Heart left ventricle (tissue), 16 donors: Measurements from ENCODE around the gene CTTN. TPM values are rescaled to one million over a fixed set of nuclear protein-coding genes. Genes with fewer than 3 reads are reported as not detected.

Experiments used
- ATAC-seq, 4 donors: fragments of 200-7000 bp; cut with Tn5 transposase; one replicate each; pipeline ENCODE4 v1.9.1; 2020 to 2022; ENCODE audit warnings: moderate library complexity in 4 of 4, mild to moderate bottlenecking in 3 of 4, moderate number of reproducible peaks in 1 of 4
- DNase-seq, 5 donors: peaks; one replicate each; pipeline ENCODE4 v3.0.0-alpha.2; 2020
- H3K27ac ChIP-seq, 12 donors: fragments of 200-600 bp; sonication (generic) in 4 of 12; one replicate each; pipeline versions ENCODE4 v1.5.0 to v1.8.0; 2016 to 2022; ENCODE audit warnings: mild to moderate bottlenecking in 2 of 12
- H3K27me3 ChIP-seq, 9 donors: fragments of 200-600 bp; sonication (generic) in 2 of 9; one replicate each; pipeline versions ENCODE4 v1.5.1 to v1.8.0; 2016 to 2022; ENCODE audit warnings: mild to moderate bottlenecking in 3 of 9
- H3K36me3 ChIP-seq, 9 donors: fragments of 200-600 bp; sonication (generic) in 2 of 9; one replicate each; pipeline versions ENCODE4 v1.5.0 to v1.8.0; 2018 to 2022; ENCODE audit warnings: mild to moderate bottlenecking in 2 of 9
- H3K4me1 ChIP-seq, 12 donors: fragments of 200-600 bp; sonication (generic) in 4 of 12; one replicate each; pipeline versions ENCODE4 v1.5.0 to v1.8.0; 2016 to 2022; ENCODE audit warnings: mild to moderate bottlenecking in 3 of 12
- H3K4me3 ChIP-seq, 12 donors: fragments of 200-600 bp; sonication (generic) in 4 of 12; one replicate each; pipeline versions ENCODE4 v1.5.0 to v1.8.0; 2017 to 2022; ENCODE audit warnings: mild to moderate bottlenecking in 9 of 12, moderate library complexity in 4 of 12
- H3K9me3 ChIP-seq, 12 donors: fragments of 200-600 bp; sonication (generic) in 4 of 12; one replicate each; pipeline versions ENCODE4 v1.5.0 to v1.8.0; 2016 to 2022; ENCODE audit warnings: mild to moderate bottlenecking in 1 of 12
- POLR2A ChIP-seq, 2 donors: fragments of 450-650 bp; IDR thresholded peaks; one replicate each; pipeline ENCODE4 v1.6.1; 2017; ENCODE audit warnings: antibody characterized with exemption in 2 of 2, mild to moderate bottlenecking in 2 of 2, moderate library complexity in 2 of 2
- WGBS, 4 donors: extraction: QIAGEN DNeasy Blood & Tissue Kit in 2 of 4; methylation state at CpG; one replicate each; pipeline versions ENCODE4 v1.1.5 to v1.1.7; 2013 to 2018; 5-methylcytosine and 5-hydroxymethylcytosine counted together
- intact Hi-C, 10 donors: fragments of 100-400 bp; cut with DNase I; formaldehyde crosslinking; loops; one replicate each; pipeline versions ENCODE4 v1.11.1 to v1.14.2; 2022
- polyA plus RNA-seq, 2 donors: library from polyadenylated mRNA; stranded (reverse); fragments of 200-250 nt; gene quantifications; one replicate each; pipeline ENCODE4 v1.2.3, GENCODE V29; 2013
- total RNA-seq, 9 donors: library from RNA; depleted of rRNA in 2 of 9; stranded (reverse); fragments of >200 nt in 2 of 9; fragmentation: NEBNext Ultra II Directional in 3 of 9; extraction: Animal tissue kit (Norgen Biotek cat#: 25700) in 3 of 9; gene quantifications; one replicate each; pipeline versions ENCODE4 v1.1.0 to v1.2.4, GENCODE V29; 2016 to 2023
- TF ChIP-seq, protein P1 (sequence below), 12 donors: fragments of 200-600 bp; sonication (generic) in 4 of 12; IDR thresholded peaks; one replicate each; pipeline versions ENCODE4 v1.5.0 to v1.8.0; 2018 to 2022; ENCODE audit warnings: antibody characterized with exemption in 12 of 12, mild to moderate bottlenecking in 5 of 12
- donor health status: ischemic (EF 13 %, LVEDD 7.1; RV severe dilation, severe dysfunction).
- donor health status: healthy with polysubstance abuse.
- donor health status: DM: no; HTN: yes; CAD: no.
- donor health status: DM: no; HTN: no; CAD: no.
- donor health status: ischemic (EF 25% LVEDD 6.9; RV normal size, moderate dysfunction).
- donor health status: ischemic (EF 25% LVEDD 5.7; RV mildly dilated, moderate dysfunction).
- donor health status: healthy.
- donor health status: DM: yes; HTN: yes; CAD: no.
- donor health status: ischemic (EF 35%, LVEDD 5.7; RV mildly dilated, moderate dysfunction).
- donor health status: nonischemic (EF 11% LVEDD 7.7; RV severe dilation, severe dysfunction).
- donor health status: DM: yes; HTN: yes; CAD: no.
- donor health status: PGD.
- donor health status: ischemic (EF 29% LVEDD 5.4; RV normal size, mild dysfunction).
- donor health status: nonischemic (EF 23%, LVEDD 6.1; RV moderate dilation, normal function).

CTTN gene
- total and polyA plus RNA-seq, 11 donors = 77.3 to 186 (median 133) TPM

DNA sequence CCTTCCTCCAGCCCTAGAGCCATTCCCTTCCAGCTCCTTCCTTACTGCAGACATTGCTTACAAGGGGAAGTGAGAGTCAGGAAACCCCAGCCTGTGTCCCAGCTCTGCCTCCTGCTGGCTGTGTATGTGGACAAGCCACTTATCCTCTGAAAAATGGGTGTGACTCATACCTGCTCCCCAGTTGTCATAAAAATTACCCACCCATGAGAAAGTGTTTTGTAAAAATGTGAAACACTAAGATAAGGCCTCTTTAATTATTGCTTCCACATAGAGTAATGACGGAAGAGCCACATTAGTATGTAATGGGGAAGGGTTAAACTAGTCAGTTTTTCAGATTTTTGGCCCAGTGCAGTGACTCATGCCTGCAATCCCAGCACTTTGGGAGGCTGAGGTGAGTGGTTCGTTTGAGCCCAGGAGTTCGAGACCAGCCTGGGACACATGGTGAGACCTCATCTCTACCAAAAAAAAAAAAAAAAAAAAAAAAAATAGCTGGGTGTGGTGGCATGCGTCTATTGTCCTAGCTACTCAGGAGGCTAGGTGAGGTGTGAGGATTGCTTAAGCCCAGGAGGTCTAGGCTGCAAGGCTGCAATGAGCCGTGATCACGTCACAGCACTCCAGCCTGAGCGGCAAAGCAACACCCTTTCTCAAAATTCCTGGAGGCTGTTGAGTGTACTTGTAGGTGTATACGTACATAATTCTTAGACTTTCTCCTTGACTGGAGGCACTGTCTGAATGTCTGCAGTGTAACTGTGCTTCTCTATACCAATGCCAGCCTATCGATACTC is 84.9 kb downstream of the CTTN start:
- peak; percentile 33 to 70 (median 52) for DNase-seq

DNA sequence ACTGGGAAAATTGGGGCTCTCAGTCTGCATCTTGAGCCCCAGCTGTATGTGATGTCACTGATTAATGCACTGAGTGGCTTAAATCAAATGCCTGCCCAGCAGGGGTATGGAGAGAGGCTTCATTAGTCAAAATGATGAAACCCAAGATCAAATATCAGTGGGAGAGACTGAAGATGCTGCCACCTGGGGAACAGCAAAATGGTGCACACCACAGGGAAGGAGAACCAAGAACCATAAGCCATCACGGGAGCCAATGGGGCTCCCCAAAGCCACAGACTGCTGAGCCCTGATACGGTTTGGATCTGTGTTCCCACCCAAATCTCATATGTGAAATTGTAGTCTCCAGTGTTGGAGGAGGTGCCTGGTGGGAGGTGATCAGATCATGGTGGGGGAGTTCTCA is 85.6 kb downstream of the CTTN start:
- H3K4me1 ChIP-seq = peaks cover 0 to 18% (median 0%) of the 10 kb centered on the region in 12 donors
- H3K4me3 ChIP-seq = no peak overlapping the region
- intact Hi-C loops = loop anchor here in 2 of 10 donors (1.0 to 2.0 kb wide), 2 partner anchors 15 to 17 kb away; no protein-coding TSS in a partner anchor
- no peak for TF ChIP-seq POLR2A (IDR thresholded peaks at IDR 0.05)
- TF ChIP-seq, protein P1, sequence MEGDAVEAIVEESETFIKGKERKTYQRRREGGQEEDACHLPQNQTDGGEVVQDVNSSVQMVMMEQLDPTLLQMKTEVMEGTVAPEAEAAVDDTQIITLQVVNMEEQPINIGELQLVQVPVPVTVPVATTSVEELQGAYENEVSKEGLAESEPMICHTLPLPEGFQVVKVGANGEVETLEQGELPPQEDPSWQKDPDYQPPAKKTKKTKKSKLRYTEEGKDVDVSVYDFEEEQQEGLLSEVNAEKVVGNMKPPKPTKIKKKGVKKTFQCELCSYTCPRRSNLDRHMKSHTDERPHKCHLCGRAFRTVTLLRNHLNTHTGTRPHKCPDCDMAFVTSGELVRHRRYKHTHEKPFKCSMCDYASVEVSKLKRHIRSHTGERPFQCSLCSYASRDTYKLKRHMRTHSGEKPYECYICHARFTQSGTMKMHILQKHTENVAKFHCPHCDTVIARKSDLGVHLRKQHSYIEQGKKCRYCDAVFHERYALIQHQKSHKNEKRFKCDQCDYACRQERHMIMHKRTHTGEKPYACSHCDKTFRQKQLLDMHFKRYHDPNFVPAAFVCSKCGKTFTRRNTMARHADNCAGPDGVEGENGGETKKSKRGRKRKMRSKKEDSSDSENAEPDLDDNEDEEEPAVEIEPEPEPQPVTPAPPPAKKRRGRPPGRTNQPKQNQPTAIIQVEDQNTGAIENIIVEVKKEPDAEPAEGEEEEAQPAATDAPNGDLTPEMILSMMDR (IDR thresholded peaks at IDR 0.05) = no peak
- no peak for ATAC-seq
- no peaks in the 10 kb centered on the region for H3K27me3 ChIP-seq
- H3K36me3 ChIP-seq = no peaks in the 10 kb centered on the region
- no peak overlapping the region for H3K27ac ChIP-seq
- WGBS, 4 donors = 86 to 94% (median 91%) methylated on average over 2 of the region's 2 CpGs
- H3K9me3 ChIP-seq = no peaks in the 10 kb centered on the region
- no peak for DNase-seq

More for the DNA sequence above, 84.9 kb downstream of the CTTN start:
- peaks cover 0 to 22% (median 0%) of the 10 kb centered on the region in 12 donors for H3K4me1 ChIP-seq
- WGBS, 4 donors = 89 to 91% (median 90%) methylated on average over 9 of the region's 9 CpGs
- TF ChIP-seq POLR2A (IDR thresholded peaks at IDR 0.05) = no peak
- TF ChIP-seq, protein P1 (IDR thresholded peaks at IDR 0.05) = peak in 11 of 12 donors; percentile 19 to 58 (median 41)
- no peaks in the 10 kb centered on the region for H3K36me3 ChIP-seq
- intact Hi-C loops = loop anchor here in 2 of 10 donors (1.0 to 2.0 kb wide), 2 partner anchors 14 to 16 kb away; no protein-coding TSS in a partner anchor
- H3K4me3 ChIP-seq = peak overlapping the region in 2 of 12 donors; percentile 11 to 21
- H3K9me3 ChIP-seq = no peaks in the 10 kb centered on the region
- peak; percentile 38 to 75 (median 51) for ATAC-seq
- H3K27me3 ChIP-seq = no peaks in the 10 kb centered on the region
- peak overlapping the region; percentile 76 to 94 (median 87) for H3K27ac ChIP-seq

DNA sequence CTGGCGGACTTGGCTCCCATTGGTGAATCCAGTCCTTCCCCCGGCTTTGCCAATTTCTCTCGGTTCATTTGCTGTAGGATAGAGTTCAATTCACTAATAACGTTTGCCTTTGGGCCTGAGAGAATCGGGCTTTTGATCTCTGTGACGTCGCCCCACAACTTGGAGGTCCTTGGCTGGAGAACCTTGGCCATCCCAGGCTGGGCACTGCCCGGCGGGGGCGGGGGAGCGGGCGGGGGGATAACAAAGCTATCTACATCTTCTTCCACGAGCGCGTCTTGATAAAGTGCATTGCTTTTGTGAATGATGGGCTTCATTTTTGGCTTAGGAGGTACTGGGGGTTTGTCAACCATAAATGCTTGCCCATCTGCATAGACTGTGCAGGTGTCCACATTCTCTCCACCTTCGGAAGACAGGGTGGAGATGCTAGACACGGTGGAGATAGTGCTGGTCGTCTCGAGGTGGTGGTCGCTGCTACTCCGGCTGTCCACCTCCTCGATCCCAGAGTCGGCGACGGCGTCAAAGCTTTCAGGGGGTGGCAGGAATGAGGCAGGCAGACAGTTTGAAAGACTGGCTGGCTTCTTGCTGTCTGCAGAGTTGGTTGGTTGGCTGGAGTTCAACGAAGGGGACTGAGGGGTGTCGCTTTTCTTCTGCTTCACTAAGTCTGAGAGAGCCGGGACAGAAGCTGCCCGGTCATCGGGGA is 87.1 kb downstream of the CTTN start:
- H3K27ac ChIP-seq = no peak overlapping the region
- peaks cover 0 to 5% (median under 1%) of the 10 kb centered on the region in 12 donors for H3K9me3 ChIP-seq
- H3K4me3 ChIP-seq = no peak overlapping the region
- 90 to 94% (median 91%) methylated on average over 29 to 31 of the region's 31 CpGs for WGBS, 4 donors
- TF ChIP-seq, protein P1 (IDR thresholded peaks at IDR 0.05) = no peak
- no peak for TF ChIP-seq POLR2A (IDR thresholded peaks at IDR 0.05)
- peaks cover 0 to 18% (median 0%) of the 10 kb centered on the region in 12 donors for H3K4me1 ChIP-seq
- intact Hi-C loops = no loop called here
- no peak for DNase-seq
- H3K36me3 ChIP-seq = no peaks in the 10 kb centered on the region
- no peaks in the 10 kb centered on the region for H3K27me3 ChIP-seq
- ATAC-seq = no peak

DNA sequence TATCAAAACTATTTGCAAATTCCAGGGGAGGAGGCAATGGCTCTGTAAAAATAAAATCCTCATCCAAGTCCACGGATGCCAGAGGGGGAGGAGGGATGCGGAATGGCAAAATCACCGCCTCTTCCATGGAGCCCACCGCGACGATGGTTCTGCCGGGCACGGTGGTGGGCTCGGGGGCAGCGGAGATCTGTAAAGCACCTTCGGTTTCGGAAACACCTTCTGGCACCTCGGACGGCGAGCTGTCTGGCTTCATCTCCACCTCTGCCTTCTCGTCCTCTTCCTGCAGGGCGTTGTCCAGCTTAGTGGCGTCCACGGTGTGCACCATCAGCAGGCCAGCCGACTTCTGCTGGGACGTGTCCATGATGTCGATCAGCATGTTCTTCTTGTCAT is 87.7 kb downstream of the CTTN start:
- H3K9me3 ChIP-seq = peaks cover 0 to 10% (median 5%) of the 10 kb centered on the region in 12 donors
- H3K27me3 ChIP-seq = no peaks in the 10 kb centered on the region

More for the DNA sequence above, 87.7 kb downstream of the CTTN start:
- H3K36me3 ChIP-seq = no peaks in the 10 kb centered on the region
- no peak for TF ChIP-seq POLR2A (IDR thresholded peaks at IDR 0.05)
- 90 to 93% (median 92%) methylated on average over 20 to 22 of the region's 22 CpGs for WGBS, 4 donors
- intact Hi-C loops = no loop called here
- DNase-seq = no peak
- H3K4me3 ChIP-seq = no peak overlapping the region
- peaks cover 0 to 18% (median 0%) of the 10 kb centered on the region in 12 donors for H3K4me1 ChIP-seq
- H3K27ac ChIP-seq = no peak overlapping the region
- no peak for ATAC-seq

Other genes starting within 250 kb of the CTTN start
- 10 to 100 TPM in 6 of 9 donors, 1 to 10 TPM in 3; 8.9 to 24.4 (median 10.2) TPM for gene FADD, start 195.2 kb upstream of the CTTN start, total RNA-seq
- 10 to 100 TPM in 1 of 2 donors, 1 to 10 TPM in 1; 8.5 to 18.7 TPM for gene FADD, start 195.2 kb upstream of the CTTN start, polyA plus RNA-seq
- 10 to 100 TPM; 32.2 to 53.1 (median 40.7) TPM for gene PPFIA1, start 127.8 kb upstream of the CTTN start, total RNA-seq
- 10 to 100 TPM; 15.8 to 28.0 TPM for gene PPFIA1, start 127.8 kb upstream of the CTTN start, polyA plus RNA-seq